ENCODE results near the gene GNG10.

DNA sequence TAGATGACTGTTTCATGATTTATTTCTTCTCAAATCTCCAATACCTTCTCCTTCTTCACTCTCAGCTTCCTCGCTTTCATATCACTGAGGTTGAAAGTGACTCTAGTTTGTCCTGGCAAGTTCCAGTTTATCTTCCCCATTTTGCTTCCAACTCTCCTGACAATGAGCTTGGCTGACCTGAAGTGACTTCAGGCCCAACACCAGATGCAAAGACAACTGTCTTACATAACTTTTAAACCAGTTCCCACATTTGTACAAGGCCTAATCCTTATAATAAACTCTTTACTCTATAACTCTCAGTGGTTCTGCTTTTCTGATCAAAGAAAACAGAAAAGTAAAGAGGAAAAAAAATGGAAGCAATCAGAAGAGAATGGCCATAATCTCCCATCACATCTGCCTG is 22.0 kb downstream of the GNG10 start:
- TF ChIP-seq CTCF (IDR thresholded peaks at IDR 0.05) (no peak), POLR2AphosphoS5 (IDR thresholded peaks at IDR 0.05) (no peak)

Data from upper lobe of left lung (tissue), 4 donors.